HCT116 (cell line): ENCODE results near the gene IL31RA.

Experiments used
- ATF3 ChIP-seq: IDR thresholded peaks from 2 replicates; pipeline ENCODE4 v1.6.1; 2012
- CTCF ChIP-seq, 3 experiments: fragments of 200-600 bp in 1 of 3; sonication (generic) in 1 of 3; IDR thresholded peaks in 2 of 3; conservative IDR thresholded peaks in 1 of 3; 2 replicates each; pipeline ENCODE4 v1.5.1; 2012 to 2017; ENCODE audit warnings: low read depth in 2 of 3, low read length in 2 of 3, antibody characterized with exemption in 1 of 3, borderline replicate concordance in 1 of 3, control low read depth in 1 of 3, mild to moderate bottlenecking in 1 of 3, mixed read lengths in 1 of 3, mixed run types in 1 of 3, moderate library complexity in 1 of 3; ENCODE audit not compliant: insufficient read depth in 1 of 3
- EZH2 ChIP-seq: fragments of 200-600 bp; sonication (generic); IDR thresholded peaks from 2 replicates; pipeline ENCODE4 v1.6.1; 2017; ENCODE audit warnings: antibody characterized with exemption, mixed run types
- EZH2phosphoT487 ChIP-seq: fragments of 200-600 bp; IDR thresholded peaks from 2 replicates; pipeline ENCODE4 v1.6.1; 2018; ENCODE audit warnings: antibody characterized with exemption, borderline replicate concordance
- POLR2A ChIP-seq: IDR thresholded peaks from 2 replicates; pipeline ENCODE4 v1.7.0; 2011; ENCODE audit warnings: borderline replicate concordance; ENCODE audit not compliant: insufficient read depth, insufficient read length; ENCODE audit errors: extremely low read depth
- POLR2AphosphoS5 ChIP-seq: IDR thresholded peaks from 2 replicates; pipeline ENCODE4 v1.6.1; 2011; ENCODE audit warnings: mild to moderate bottlenecking, low read depth, low read length, moderate library complexity
- RAD21 ChIP-seq: IDR thresholded peaks from 2 replicates; pipeline ENCODE4 v1.6.1; 2012; ENCODE audit warnings: low read depth, mild to moderate bottlenecking
- REST ChIP-seq: IDR thresholded peaks from 2 replicates; pipeline ENCODE4 v1.6.1; 2012; ENCODE audit warnings: low read depth
- SIN3A ChIP-seq: IDR thresholded peaks from 2 replicates; pipeline ENCODE4 v1.6.1; 2012; ENCODE audit warnings: low read depth
- SP1 ChIP-seq: IDR thresholded peaks from 2 replicates; pipeline ENCODE4 v1.6.1; 2012; ENCODE audit warnings: low read depth
- YY1 ChIP-seq: IDR thresholded peaks from 2 replicates; pipeline ENCODE4 v1.6.1; 2011; ENCODE audit warnings: low read length, low read depth, moderate library complexity, mild to moderate bottlenecking; ENCODE audit not compliant: insufficient replicate concordance; ENCODE audit errors: extremely low read depth
- ZNF274 ChIP-seq: fragments of 200-500 bp; sonication (Bioruptor generic); IDR thresholded peaks from 2 replicates; pipeline ENCODE4 v1.6.1; 2014; ENCODE audit warnings: mild to moderate bottlenecking, low read depth, low read length, inconsistent platforms

GRCh38 chr5:55897206-55897894 lies 46.2 kb downstream of the IL31RA start:
- TF ChIP-seq YY1: no peak
- no peak for TF ChIP-seq ATF3
- no peak for TF ChIP-seq SIN3A
- no peak for TF ChIP-seq SP1
- no peak for TF ChIP-seq RAD21
- TF ChIP-seq CTCF (IDR thresholded peaks at IDR 0.05 in 2 of 3, conservative IDR thresholded peaks at IDR 0.05 in 1 of 3; ENCODE audit: borderline replicate concordance in 1 of 3, insufficient read depth in 1 of 3, low read depth in 2 of 3, low read length in 2 of 3): no peak
- no peak for TF ChIP-seq EZH2
- no peak for TF ChIP-seq POLR2A
- no peak for TF ChIP-seq POLR2AphosphoS5
- TF ChIP-seq ZNF274: no peak
- TF ChIP-seq EZH2phosphoT487: no peak
- no peak for TF ChIP-seq REST
